ENCODE data around the gene FAIM2.

FAIM2 gene

GRCh38 chr12:49888461-49889151, 15.1 kb downstream of the FAIM2 start:
- TF ChIP-seq TSHZ2 (CRISPR knock-in tag; IDR thresholded peaks at IDR 0.05) (no peak), ZNF8 (CRISPR knock-in tag; IDR thresholded peaks at IDR 0.05) (no peak), ZFP30 (CRISPR knock-in tag; IDR thresholded peaks at IDR 0.05) (no peak), ZNF70 (CRISPR knock-in tag; IDR thresholded peaks at IDR 0.05) (no peak), POU6F1 (CRISPR knock-in tag; IDR thresholded peaks at IDR 0.05; ENCODE audit: borderline replicate concordance, low read depth) (no peak), CSRNP3 (CRISPR knock-in tag; IDR thresholded peaks at IDR 0.05) (no peak), CSDC2 (CRISPR knock-in tag; IDR thresholded peaks at IDR 0.05) (no peak), OSR1 (CRISPR knock-in tag; IDR thresholded peaks at IDR 0.05) (no peak), ARNTL (CRISPR knock-in tag; IDR thresholded peaks at IDR 0.05; ENCODE audit: borderline replicate concordance, low read depth) (no peak), CREB5 (CRISPR knock-in tag; IDR thresholded peaks at IDR 0.05; ENCODE audit: low read depth) (no peak), TOX (CRISPR knock-in tag; IDR thresholded peaks at IDR 0.05; ENCODE audit: borderline replicate concordance) (no peak), ZNF565 (CRISPR knock-in tag; conservative IDR thresholded peaks at IDR 0.05; ENCODE audit: low read depth) (no peak), PATZ1 (CRISPR knock-in tag; IDR thresholded peaks at IDR 0.05; ENCODE audit: borderline replicate concordance) (no peak), ISL1 (CRISPR knock-in tag; IDR thresholded peaks at IDR 0.05) (no peak), PPARA (CRISPR knock-in tag; IDR thresholded peaks at IDR 0.05; ENCODE audit: borderline replicate concordance) (no peak), SNAI2 (CRISPR knock-in tag; IDR thresholded peaks at IDR 0.05) (no peak), GLIS3 (CRISPR knock-in tag; IDR thresholded peaks at IDR 0.05) (no peak)

GRCh38 chr12:49887536-49888401, 15.9 kb downstream of the FAIM2 start:
- ATAC-seq = no peak
- TF ChIP-seq ARNTL (CRISPR knock-in tag; IDR thresholded peaks at IDR 0.05; ENCODE audit: borderline replicate concordance, low read depth) (no peak), TCF4 (CRISPR knock-in tag; IDR thresholded peaks at IDR 0.05; ENCODE audit: borderline replicate concordance) (no peak), PPARA (CRISPR knock-in tag; IDR thresholded peaks at IDR 0.05; ENCODE audit: borderline replicate concordance) (no peak), ISL1 (CRISPR knock-in tag; IDR thresholded peaks at IDR 0.05) (no peak), TOX (CRISPR knock-in tag; IDR thresholded peaks at IDR 0.05; ENCODE audit: borderline replicate concordance) (no peak), PATZ1 (CRISPR knock-in tag; IDR thresholded peaks at IDR 0.05; ENCODE audit: borderline replicate concordance) (no peak), CSRNP3 (CRISPR knock-in tag; IDR thresholded peaks at IDR 0.05) (no peak), BACH2 (CRISPR knock-in tag; IDR thresholded peaks at IDR 0.05; ENCODE audit: borderline replicate concordance) (no peak), ZFP30 (CRISPR knock-in tag; IDR thresholded peaks at IDR 0.05) (no peak), SNAI2 (CRISPR knock-in tag; IDR thresholded peaks at IDR 0.05) (no peak), RARB (CRISPR knock-in tag; IDR thresholded peaks at IDR 0.05) (no peak), TSHZ2 (CRISPR knock-in tag; IDR thresholded peaks at IDR 0.05) (no peak), ESRRG (CRISPR knock-in tag; IDR thresholded peaks at IDR 0.05) (no peak)

More at GRCh38 chr12:49888461-49889151, 15.1 kb downstream of the FAIM2 start:
- ATAC-seq = no peak
